ENCODE data around the gene DNAJA3.

DNAJA3 gene

DNA sequence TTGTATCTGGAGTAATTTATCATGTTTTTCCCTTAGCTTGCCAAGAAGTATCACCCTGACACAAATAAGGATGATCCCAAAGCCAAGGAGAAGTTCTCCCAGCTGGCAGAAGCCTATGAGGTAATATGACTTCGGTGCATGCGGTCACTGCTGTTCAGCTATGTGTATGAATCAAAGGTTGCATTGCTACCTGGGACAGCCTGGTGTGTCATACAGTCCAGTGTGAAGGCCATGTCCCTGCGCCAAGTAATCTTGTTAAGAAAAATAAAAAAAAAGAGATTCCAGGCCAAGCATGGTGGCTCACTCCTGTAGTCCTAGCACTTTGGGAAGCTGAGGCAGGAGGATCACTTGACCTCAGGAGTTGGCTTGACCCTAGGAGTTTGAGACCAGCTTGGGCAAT, 11.7 kb downstream of the DNAJA3 start:
- DNase-seq = no peak

DNA sequence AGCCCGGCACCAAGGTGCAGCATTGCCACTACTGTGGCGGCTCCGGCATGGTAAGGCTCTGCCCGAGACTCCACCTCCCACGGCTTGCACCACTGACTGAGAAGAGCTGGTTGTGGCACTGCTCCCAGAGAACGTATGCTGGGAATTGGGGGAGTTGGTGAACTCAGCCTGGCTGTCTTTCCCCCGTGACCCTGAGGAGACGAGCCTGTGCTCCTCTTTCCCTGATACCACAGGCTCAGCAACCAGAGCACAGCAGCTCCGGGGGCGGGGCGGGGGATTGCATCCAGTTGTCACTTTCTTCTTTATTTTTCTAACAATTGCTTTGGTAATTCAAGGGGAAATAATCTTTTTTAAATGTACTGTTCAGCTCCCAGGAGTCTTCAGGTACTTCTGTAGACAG, 16.7 kb downstream of the DNAJA3 start:
- DNase-seq = no peak

DNA sequence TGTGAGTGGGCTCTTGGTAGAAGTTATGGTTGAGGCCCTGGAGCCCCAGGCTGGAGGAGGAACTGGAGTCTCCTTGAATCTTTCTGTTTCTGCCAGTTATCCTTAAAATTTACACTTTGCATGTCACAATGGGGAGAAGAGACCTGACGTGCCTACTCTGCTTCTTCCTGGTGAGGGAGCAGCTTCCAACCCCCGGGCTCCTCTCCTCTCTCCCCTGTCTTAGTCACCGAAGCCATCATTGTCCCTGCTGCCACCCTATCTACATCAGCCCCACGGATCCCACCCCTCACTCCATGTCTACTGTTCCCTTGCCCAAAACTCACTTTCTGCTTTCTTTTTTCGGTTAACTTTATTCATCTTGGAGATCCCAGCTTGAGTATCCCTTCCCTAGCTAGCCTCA, 17.6 kb downstream of the DNAJA3 start:
- DNase-seq = no peak

GRCh38 chr16:4443986-4444385, 18.3 kb downstream of the DNAJA3 start:
- no peak for DNase-seq

GRCh38 chr16:4450430-4450829, 24.8 kb downstream of the DNAJA3 start:
- no peak for DNase-seq

- no peak for DNase-seq
Measured at GRCh38 chr16:4450931-4451519, 25.4 kb downstream of the DNAJA3 start.

DNA sequence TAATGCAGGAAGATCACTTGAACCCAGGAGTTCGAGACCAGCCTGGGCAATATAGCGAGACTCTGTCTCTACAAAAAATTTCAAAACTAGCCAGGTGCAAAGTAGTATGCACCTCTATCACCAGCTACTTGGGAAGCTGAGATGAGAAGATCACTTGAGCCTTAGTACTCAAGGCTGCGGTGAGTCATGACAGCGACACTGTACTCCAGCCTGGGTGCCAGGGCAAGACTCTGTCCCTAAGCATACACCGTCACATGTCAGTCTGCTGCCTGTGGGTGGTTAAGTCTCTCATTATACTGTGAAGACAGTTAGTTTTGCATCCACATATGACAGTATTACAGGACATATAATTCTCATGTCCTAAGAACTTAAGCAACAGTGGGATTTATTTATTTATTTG, 27.0 kb downstream of the DNAJA3 start:
- DNase-seq = no peak

DNA sequence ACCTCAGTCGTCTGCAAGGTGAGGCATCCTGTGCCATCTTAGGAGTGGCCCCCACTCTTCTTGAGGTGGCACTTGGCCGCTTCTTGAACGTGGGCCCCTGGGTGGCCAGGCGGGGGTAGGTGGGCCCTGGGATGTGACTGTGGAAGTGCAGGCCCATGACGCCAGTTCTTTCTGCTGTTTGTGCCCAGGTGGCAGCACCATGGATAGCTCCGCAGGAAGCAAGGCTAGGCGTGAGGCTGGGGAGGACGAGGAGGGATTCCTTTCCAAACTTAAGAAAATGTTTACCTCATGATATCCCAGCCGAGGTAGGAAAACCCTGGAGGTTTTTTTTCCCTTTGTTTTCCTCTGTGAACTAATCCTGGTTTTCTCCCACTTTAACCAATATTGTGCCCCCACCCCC, 29.0 kb downstream of the DNAJA3 start:
- no peak for DNase-seq

GRCh38 chr16:4455081-4455480, 29.4 kb downstream of the DNAJA3 start:
- no peak for DNase-seq

DNA sequence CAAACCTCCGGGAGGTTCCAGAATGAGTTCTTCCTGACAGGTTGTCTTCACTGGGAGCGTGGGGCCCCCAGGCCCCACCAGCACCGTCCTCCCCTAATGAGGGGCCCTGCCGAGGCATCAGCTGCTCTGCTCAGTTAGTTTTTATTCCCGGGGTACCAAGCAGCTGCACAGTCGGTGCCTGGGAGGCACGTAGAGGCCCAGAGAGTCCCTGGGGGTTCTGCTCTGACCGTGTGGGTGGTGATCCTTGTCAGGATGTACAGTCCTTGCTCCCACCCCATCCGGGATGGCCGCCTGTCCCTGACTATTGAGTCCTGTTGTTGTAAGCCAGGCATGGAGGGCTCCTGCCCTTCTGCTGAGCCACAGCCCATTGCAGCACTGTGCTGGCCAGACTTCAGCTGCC, 30.3 kb downstream of the DNAJA3 start:
- DNase-seq = no peak

DNA sequence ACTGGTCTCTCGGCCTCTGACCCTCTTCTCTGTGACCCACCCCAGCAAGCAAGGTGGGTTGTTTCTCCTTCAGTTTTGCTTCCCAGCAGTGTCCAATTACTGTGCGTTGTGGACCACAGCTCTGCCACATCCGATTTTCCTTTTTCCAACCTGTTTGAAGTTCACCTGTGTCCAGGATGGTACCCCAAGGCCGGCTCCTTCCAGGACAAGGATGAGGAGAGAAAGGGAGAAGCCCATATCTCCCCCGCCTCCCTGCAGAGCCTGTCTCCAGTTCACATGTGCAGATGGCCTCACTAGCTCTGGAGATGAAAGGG, 35.2 kb downstream of the DNAJA3 start:
- DNase-seq = no peak

DNA sequence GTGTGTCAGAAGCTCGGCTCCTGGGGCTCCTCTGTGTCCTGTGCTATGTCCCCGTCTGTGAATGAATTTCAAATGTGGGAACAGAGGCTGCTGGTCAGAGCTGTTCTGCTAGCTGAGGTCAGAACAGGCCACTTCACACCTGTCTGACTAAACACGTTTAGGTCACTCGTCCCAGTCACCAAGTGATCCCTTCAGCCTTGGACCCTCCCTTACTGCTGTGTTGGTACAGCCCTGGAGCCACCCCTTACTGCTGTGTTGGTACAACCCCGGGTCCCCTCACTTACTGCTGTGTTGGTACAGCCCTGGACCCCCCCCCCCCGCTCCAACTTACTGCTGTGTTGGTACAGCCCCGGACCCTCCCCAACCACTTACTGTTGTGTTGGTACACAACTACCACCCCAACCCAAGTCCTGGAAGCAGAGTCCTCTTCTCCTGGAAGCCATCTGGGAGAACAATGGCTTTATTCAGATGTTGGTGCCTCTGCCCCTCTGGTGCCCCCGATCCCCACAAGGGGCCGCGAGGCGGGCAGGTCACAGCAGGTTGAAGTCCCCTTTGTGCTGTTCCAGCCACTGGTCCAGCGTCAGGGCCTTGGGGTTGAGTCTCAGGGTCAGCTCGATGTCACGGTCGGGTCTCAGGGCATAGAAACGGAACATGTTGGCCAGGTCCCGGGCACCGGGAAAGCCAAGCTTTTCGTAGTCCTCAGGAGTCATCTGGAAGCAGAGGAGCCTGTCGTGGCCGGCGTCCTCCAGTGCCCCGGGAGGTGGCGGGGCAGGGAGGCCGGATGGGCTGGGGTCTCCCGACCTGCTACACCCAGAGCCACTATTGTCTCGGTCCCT, 35.8 kb downstream of the DNAJA3 start:
- DNase-seq = no peak

GRCh38 chr16:4463522-4464163, 38.0 kb downstream of the DNAJA3 start:
- no peak for DNase-seq

GRCh38 chr16:4465977-4466779, 40.5 kb downstream of the DNAJA3 start:
- DNase-seq = no peak

GRCh38 chr16:4467916-4468315, 42.2 kb downstream of the DNAJA3 start:
- no peak for DNase-seq

- DNase-seq = no peak
Measured at GRCh38 chr16:4468972-4469371, 43.3 kb downstream of the DNAJA3 start.

- DNase-seq = no peak
Measured at GRCh38 chr16:4471869-4472268, 46.2 kb downstream of the DNAJA3 start.

- no peak for DNase-seq
Measured at GRCh38 chr16:4472880-4473279, 47.2 kb downstream of the DNAJA3 start.

DNA sequence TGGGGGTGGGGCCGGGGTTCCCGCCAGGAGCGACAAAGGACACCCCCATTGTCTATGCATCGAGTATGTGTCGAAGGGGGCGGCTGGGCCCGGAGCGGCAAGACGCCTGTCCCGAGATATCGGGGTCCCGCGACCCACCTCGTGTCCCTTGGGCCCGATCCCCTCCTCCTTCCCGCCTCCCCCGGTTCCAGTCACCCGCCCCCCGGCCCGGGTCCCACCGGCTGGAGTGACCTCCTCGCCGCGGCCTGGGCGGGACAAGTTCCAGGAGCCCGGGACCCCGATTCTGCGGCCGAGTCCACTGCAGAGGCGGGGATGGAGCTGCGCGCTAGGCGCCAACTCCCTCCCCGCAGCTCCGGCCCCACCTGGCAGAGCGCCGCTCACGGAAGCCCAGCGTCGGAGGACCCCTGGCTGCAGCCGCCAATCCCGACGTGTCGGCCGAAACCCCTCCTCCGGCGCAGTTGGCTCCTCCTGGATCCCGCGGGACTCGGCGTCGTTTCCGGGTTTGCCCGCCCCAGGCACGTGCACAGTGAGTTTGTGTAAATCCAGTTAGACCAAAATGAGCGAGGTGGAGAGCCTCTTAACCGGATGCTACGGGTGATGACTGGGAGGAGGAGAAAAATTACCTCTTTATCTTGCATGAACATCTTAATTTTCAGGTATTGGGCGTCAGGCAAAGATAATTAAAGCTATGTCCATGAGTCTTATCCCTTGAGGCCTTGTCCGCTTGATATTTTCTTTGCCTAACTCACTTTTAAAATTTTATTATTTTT, 48.7 kb downstream of the DNAJA3 start, which contains the start of gene NMRAL1:
Gene NMRAL1, minus strand, starts transcription at position 434 of the 770 bp plus-strand sequence. CDS start 493 bp downstream, outside the sequence.
- DNase-seq = peak; percentile 93

GRCh38 chr16:4475880-4476788, 50.5 kb downstream of the DNAJA3 start, which contains the start of gene HMOX2:
HMOX2 (plus strand) TSS chr16:4476398; CDS start chr16:4505525, 29,127 bp downstream.
- peak; percentile 91 for DNase-seq

- DNase-seq = peak; percentile 39
Measured at GRCh38 chr16:4477966-4478365, 52.3 kb downstream of the DNAJA3 start.
